Stomach smooth muscle (tissue), 2 donors: ENCODE data around the gene AKT2.

Source experiments
- H3K27ac ChIP-seq: one replicate; pipeline ENCODE4 v1.7.0; 2013; ENCODE audit warnings: mild to moderate bottlenecking, low read length, inconsistent platforms
- H3K27me3 ChIP-seq, 2 donors: one replicate each; pipeline ENCODE4 v1.7.0; 2013; ENCODE audit warnings: low read length in 2 of 2; ENCODE audit not compliant: insufficient read depth in 2 of 2, control insufficient read depth in 1 of 2
- H3K36me3 ChIP-seq, 2 donors: one replicate each; pipeline ENCODE4 v1.7.0; 2013; ENCODE audit warnings: low read length in 2 of 2; ENCODE audit not compliant: control insufficient read depth in 2 of 2, insufficient read depth in 2 of 2
- H3K4me1 ChIP-seq: one replicate; pipeline ENCODE4 v1.7.0; 2013; ENCODE audit warnings: low read length; ENCODE audit not compliant: control insufficient read depth, insufficient read depth
- H3K4me3 ChIP-seq, 2 donors: one replicate each; pipeline ENCODE4 v1.7.0; 2013; ENCODE audit warnings: low read length in 2 of 2
- H3K9ac ChIP-seq, 2 donors: one replicate each; pipeline ENCODE4 v1.7.0; 2013; ENCODE audit warnings: low read length in 2 of 2, mild to moderate bottlenecking in 1 of 2
- H3K9me3 ChIP-seq, 2 donors: one replicate each; pipeline ENCODE4 v1.7.0; 2013; ENCODE audit warnings: low read length in 2 of 2; ENCODE audit not compliant: control insufficient read depth in 2 of 2
- donor health status: healthy.
- donor health status: Pancreatic carcinoma.

The AKT2 gene

GRCh38 chr19:40217934-40218890 lies 66.9 kb downstream of the AKT2 start, which contains the start of gene TTC9B:
TTC9B (minus strand) TSS chr19:40218384; CDS start chr19:40218381, 3 bp downstream.
- Histone ChIP-seq H3K27me3 (peaks cover 39 to 50% of the 10 kb centered on the region in 2 donors), H3K4me3 (no peak within 1 kb of the TSS), H3K4me1 (peaks cover 5% of the 10 kb centered on the region), H3K9ac (no peak within 1 kb of the TSS), H3K36me3 (no peaks in the 10 kb centered on the region), H3K27ac (no peak within 1 kb of the TSS), H3K9me3 (no peaks in the 10 kb centered on the region)

- no peaks in the 10 kb centered on the region for H3K36me3 ChIP-seq
- H3K27me3 ChIP-seq: peaks cover 35 to 43% of the 10 kb centered on the region in 2 donors
- no peaks in the 10 kb centered on the region for H3K9me3 ChIP-seq
- H3K4me3 ChIP-seq: no peak overlapping the region
- no peak overlapping the region for H3K9ac ChIP-seq
- H3K27ac ChIP-seq: no peak overlapping the region
- H3K4me1 ChIP-seq: peaks cover 4% of the 10 kb centered on the region
These were observed 67.9 kb downstream of the AKT2 start for GRCh38 chr19:40217027-40217810.

GRCh38 chr19:40216777-40217026 lies 68.4 kb downstream of the AKT2 start:
- H3K9ac ChIP-seq: no peak overlapping the region
- no peaks in the 10 kb centered on the region for H3K9me3 ChIP-seq
- H3K27ac ChIP-seq: no peak overlapping the region
- H3K27me3 ChIP-seq: peaks cover 35 to 43% of the 10 kb centered on the region in 2 donors
- H3K36me3 ChIP-seq: no peaks in the 10 kb centered on the region
- peaks cover 4% of the 10 kb centered on the region for H3K4me1 ChIP-seq
- H3K4me3 ChIP-seq: no peak overlapping the region

- Histone ChIP-seq H3K27me3 (peaks cover 35 to 43% of the 10 kb centered on the region in 2 donors), H3K4me1 (peaks cover 4% of the 10 kb centered on the region), H3K4me3 (no peak overlapping the region), H3K36me3 (no peaks in the 10 kb centered on the region), H3K27ac (no peak overlapping the region), H3K9me3 (no peaks in the 10 kb centered on the region), H3K9ac (no peak overlapping the region)
These were observed 69.0 kb downstream of the AKT2 start for GRCh38 chr19:40216013-40216776.

- Histone ChIP-seq H3K9ac (no peak overlapping the region), H3K27ac (no peak overlapping the region), H3K36me3 (peaks cover 5% of the 10 kb centered on the region in 2 donors), H3K4me1 (peaks cover 4% of the 10 kb centered on the region), H3K4me3 (no peak overlapping the region), H3K9me3 (no peaks in the 10 kb centered on the region), H3K27me3 (peaks cover 31 to 37% of the 10 kb centered on the region in 2 donors)
These were observed 70.2 kb downstream of the AKT2 start for GRCh38 chr19:40214936-40215335.

GRCh38 chr19:40213882-40214570 lies 71.1 kb downstream of the AKT2 start:
- Histone ChIP-seq H3K9ac (no peak overlapping the region), H3K36me3 (peaks cover 5 to 9% of the 10 kb centered on the region in 2 donors)

GRCh38 chr19:40213251-40213829 lies 71.8 kb downstream of the AKT2 start:
- Histone ChIP-seq H3K36me3 (peaks cover 5 to 11% of the 10 kb centered on the region in 2 donors), H3K9ac (no peak overlapping the region), H3K9me3 (no peaks in the 10 kb centered on the region), H3K4me1 (peaks cover 4% of the 10 kb centered on the region), H3K27me3 (peaks cover 17 to 27% of the 10 kb centered on the region in 2 donors), H3K4me3 (no peak overlapping the region), H3K27ac (no peak overlapping the region)

More at GRCh38 chr19:40213882-40214570, 71.1 kb downstream of the AKT2 start:
- H3K9me3 ChIP-seq: no peaks in the 10 kb centered on the region
- no peak overlapping the region for H3K4me3 ChIP-seq
- H3K27me3 ChIP-seq: peaks cover 22 to 32% of the 10 kb centered on the region in 2 donors
- peaks cover 4% of the 10 kb centered on the region for H3K4me1 ChIP-seq
- H3K27ac ChIP-seq: no peak overlapping the region

- no peak overlapping the region for H3K27ac ChIP-seq
- H3K27me3 ChIP-seq: peaks cover under 1 to 3% of the 10 kb centered on the region in 2 donors
- no peak overlapping the region for H3K4me3 ChIP-seq
- H3K9me3 ChIP-seq: no peaks in the 10 kb centered on the region
- H3K36me3 ChIP-seq: peaks cover 9 to 16% of the 10 kb centered on the region in 2 donors
- no peaks in the 10 kb centered on the region for H3K4me1 ChIP-seq
- H3K9ac ChIP-seq: no peak overlapping the region
These were observed 74.3 kb downstream of the AKT2 start for GRCh38 chr19:40210889-40211288.

- no peak overlapping the region for H3K9ac ChIP-seq
- no peaks in the 10 kb centered on the region for H3K27me3 ChIP-seq
- peaks cover 0 to 8% of the 10 kb centered on the region in 2 donors for H3K9me3 ChIP-seq
- peaks cover 14 to 29% of the 10 kb centered on the region in 2 donors for H3K36me3 ChIP-seq
- H3K4me3 ChIP-seq: no peak overlapping the region
- H3K4me1 ChIP-seq: no peaks in the 10 kb centered on the region
- no peak overlapping the region for H3K27ac ChIP-seq
These were observed 76.5 kb downstream of the AKT2 start for GRCh38 chr19:40208602-40209001.
